CMK (cell line): ENCODE data around the gene ZNF225.
"Not testable (repeated sequence)": the region's sequence is repeated elsewhere in the genome, so short reads cannot be mapped to it uniquely, and the experiment has no call there.

Experiments used
- DNase-seq: peaks from one replicate; pipeline ENCODE4 v3.0.0-alpha.2; 2010; ENCODE audit warnings: low read depth

The ZNF225 gene

DNA sequence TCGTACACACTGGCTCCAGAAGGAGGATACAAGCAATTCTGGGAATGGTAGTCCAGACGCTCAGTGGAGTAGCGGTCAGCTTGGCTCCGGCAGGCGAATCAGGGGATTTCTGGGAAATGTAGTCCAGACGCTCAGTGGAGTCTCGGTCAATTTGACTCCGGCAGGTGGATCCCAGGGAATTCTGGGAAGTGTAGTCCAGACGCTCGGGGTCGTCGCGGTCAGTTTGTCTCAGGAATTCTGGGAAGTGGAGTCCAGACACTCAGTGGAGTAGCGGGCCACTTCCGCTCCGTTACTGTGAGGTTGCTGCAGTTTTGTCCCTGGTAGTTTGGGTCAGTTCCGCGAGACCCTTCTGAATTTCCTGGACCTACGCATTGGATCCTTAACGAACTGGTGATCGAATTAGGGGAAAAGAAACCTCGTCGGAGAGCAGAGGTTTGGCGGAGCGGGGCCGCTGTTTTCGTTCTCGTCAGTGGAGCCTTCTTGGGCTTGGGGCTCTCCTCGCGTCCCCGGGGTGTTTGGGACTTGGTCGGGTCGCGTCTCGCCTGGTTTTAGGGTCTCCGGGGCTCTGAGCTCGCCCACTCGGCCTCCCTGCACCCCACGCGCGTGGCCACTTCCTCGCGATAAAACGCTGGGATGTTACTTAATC lies at the start of gene ZNF225:
TSS of gene ZNF225 (plus strand) at position 262 of the 646 bp plus-strand sequence. CDS start 2,429 bp downstream, outside the sequence.
- peak; percentile 95 for DNase-seq

DNA sequence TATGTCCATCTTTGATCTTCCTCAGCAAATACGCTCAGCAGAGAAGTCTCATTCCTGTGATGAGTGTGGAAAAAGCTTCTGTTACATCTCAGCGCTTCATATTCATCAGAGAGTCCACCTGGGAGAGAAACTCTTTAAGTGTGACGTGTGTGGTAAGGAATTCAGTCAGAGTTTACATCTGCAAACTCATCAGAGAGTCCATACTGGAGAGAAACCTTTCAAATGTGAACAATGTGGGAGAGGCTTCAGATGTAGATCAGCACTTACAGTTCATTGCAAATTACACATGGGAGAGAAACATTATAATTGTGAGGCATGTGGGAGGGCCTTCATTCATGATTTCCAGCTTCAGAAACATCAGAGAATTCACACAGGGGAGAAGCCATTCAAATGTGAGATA lies 46.9 kb upstream of the ZNF225 start:
- no peak for DNase-seq

DNA sequence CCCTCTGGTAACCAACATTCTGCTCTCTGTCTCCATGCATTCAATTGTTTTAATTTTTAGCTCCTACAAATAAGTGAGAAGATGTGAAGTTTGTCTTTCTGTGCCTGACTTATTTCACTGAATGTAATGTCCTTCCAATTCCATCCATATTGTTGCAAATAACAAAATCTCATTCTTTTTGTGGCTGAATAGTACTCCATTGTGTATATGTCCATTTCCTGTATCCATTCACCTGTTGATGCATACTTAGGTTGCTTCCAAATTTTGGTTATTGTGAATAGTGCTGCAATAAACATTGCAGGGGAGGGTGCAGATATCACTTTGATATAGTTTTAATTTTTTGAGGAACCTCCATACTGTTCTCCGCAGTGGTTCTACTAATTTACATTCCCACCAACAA lies 43.8 kb upstream of the ZNF225 start:
- DNase-seq: no peak

DNA sequence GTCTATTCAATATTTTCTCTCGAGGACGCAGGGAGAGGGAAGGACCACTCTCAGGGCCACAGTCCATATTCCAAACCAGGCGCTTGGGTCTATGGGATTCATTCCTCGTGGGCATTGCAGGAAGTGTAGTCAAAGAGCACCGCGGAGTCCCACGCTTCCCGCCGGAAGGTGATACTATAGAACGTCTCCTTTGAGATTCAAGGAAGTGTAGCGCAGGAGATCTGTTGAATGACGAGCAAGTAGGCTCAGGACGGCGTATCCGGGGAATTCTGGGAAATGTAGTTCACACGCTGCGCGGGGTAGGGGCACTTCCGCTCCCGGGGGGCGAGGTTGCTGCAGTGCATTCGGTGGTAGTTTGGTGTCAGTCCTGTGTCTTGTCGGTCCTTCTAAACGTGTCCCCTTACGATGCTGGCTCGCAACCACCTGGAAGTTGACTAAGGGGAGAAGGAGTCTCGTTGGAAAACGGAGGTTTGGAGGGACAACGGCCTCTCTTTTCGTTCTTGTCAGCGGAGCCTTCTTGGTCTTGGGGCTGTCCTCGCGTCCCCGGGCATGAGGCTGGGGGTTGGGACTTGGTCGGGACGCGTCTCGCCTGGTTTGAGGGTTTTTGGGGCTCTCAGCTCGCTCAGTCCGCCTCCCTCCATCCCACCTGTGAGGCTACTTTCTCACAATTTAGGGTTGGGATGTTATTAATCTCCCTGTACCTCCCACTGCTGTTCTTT lies 41.2 kb upstream of the ZNF225 start, which contains the start of gene ZNF284:
TSS of gene ZNF284 (plus strand) at position 336 of the 719 bp plus-strand sequence. CDS start 4,231 bp downstream, outside the sequence.
- DNase-seq: peak; percentile 82

DNA sequence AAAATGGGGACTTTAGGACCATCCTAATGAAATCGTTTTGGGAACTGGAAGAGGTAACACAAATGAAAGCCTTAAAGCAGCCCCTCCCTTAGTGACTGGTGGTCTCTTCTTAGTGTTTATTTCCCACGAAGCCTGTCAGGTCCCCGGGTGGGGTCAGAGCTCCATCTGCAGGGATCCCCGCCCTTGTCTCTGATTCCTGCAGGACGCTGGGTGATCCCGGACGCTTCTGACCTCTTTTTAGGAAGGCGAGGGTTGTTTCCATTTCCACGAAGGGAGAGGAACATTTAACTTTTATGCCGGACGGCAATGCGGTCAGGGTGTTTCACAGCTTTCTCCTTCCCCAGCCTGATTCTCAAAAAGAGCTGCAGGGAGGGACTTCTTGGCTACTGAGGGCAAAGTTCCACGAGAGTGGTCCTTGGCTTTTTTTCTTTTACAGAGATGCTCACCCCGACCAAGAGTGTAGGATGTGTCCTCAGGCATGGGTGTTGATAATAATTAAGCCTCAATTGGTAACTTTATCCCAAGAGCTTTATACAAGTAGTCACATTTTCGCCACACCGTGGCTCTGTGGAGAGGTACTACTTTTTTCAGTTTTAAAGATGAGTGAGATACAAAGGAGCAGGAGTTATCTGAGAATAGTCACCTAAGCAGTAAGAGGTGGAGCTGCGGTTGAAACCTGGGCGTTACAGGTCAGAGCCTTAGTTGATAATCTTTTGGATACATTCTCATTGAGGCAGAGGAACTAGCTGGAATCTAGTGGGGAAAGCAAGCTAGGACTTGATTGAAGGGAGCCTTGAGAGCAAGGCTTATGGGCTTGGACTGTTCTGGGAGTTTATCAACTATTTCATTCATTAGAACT lies 40.4 kb upstream of the ZNF225 start:
- no peak for DNase-seq

GRCh38 chr19:44076325-44076724 lies 36.9 kb upstream of the ZNF225 start:
- DNase-seq: no peak

DNA sequence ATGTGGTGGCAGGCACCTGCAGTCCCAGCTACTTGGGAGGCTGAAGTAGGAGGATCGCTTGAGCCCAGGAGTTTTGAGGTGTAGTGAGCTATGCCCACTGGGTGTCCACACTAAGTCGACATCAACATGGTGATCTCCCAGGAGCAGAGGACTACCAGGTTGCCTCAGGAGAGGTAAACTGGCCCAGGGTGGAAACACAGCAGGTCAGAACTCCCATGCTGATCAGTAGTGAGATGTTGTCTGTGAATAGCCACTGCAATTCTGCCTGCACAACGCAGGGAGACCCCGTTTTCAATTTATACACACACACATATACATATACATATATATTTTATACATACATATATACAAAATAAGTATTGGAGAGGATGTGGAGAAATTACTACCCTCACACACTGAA lies 21.1 kb upstream of the ZNF225 start:
- DNase-seq: no peak

- DNase-seq: peak; percentile 85
Observed at GRCh38 chr19:44093931-44094765, 19.1 kb upstream of the ZNF225 start, which contains the start of gene ZNF224. TSS of gene ZNF224 (plus strand) at chr19:44094361. CDS start at chr19:44097874, 3,513 bp downstream.

DNA sequence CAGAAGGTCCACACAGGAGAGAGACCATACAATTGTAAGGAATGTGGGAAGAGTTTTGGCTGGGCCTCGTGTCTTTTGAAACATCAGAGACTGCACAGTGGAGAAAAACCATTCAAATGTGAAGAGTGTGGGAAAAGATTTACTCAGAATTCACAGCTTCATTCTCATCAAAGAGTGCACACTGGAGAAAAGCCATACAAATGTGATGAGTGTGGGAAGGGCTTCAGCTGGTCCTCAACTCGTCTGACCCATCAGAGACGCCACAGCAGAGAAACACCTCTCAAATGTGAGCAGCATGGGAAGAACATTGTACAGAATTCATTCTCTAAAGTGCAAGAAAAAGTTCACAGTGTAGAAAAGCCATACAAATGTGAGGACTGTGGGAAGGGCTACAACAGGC lies 5.4 kb upstream of the ZNF225 start:
- no peak for DNase-seq

- DNase-seq: no peak
Observed at GRCh38 chr19:44109458-44109857, 3.7 kb upstream of the ZNF225 start.

- no peak for DNase-seq
Observed at GRCh38 chr19:44111910-44112463, 1.2 kb upstream of the ZNF225 start.

- no peak for DNase-seq
Observed at GRCh38 chr19:44112802-44113137, 429 bp upstream of the ZNF225 start.

DNA sequence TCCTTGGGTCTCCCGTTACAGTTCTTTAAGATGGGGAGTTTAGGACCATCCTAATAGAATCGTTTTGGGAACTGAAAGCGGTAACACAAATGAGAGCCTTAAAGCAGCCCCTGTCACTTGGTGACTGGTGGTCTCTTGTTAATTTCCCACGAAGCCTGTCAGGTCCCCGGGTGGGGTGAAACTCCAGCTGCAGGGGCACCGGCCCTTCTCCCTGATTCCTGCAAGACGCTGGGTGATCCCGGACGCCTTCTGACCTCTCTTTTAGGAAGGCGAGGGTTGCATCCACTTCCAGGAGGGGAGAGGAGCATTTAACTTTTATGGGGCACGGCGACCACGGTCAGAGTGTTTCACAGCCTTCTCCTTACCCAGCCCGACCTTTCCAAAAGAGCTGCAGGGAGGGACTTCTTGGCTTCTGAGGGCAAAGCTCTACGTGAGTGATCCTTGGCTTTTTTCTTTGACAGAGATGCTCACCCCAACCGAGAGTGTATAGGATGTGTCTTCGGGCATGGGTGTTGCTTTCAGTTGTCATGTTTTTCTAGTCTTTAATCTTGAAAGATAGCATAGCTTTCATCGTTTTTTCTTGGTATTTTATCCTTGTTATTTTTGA lies 688 bp downstream of the ZNF225 start:
- no peak for DNase-seq

- not testable (repeated sequence) for DNase-seq
Observed at GRCh38 chr19:44121162-44121561, 8.0 kb downstream of the ZNF225 start.

DNA sequence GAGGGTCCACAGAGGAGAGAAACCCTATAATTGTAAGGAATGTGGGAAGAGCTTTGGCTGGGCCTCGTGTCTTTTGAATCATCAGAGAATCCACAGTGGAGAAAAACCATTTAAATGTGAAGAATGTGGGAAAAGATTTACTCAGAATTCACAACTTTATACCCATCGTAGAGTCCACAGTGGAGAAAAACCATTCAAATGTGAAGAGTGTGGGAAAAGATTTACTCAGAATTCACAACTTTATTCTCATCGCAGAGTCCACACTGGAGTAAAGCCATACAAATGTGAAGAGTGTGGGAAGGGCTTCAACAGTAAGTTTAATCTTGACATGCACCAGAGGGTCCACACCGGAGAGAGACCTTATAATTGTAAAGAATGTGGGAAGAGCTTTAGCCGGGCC lies 18.8 kb downstream of the ZNF225 start:
- DNase-seq: no peak

DNA sequence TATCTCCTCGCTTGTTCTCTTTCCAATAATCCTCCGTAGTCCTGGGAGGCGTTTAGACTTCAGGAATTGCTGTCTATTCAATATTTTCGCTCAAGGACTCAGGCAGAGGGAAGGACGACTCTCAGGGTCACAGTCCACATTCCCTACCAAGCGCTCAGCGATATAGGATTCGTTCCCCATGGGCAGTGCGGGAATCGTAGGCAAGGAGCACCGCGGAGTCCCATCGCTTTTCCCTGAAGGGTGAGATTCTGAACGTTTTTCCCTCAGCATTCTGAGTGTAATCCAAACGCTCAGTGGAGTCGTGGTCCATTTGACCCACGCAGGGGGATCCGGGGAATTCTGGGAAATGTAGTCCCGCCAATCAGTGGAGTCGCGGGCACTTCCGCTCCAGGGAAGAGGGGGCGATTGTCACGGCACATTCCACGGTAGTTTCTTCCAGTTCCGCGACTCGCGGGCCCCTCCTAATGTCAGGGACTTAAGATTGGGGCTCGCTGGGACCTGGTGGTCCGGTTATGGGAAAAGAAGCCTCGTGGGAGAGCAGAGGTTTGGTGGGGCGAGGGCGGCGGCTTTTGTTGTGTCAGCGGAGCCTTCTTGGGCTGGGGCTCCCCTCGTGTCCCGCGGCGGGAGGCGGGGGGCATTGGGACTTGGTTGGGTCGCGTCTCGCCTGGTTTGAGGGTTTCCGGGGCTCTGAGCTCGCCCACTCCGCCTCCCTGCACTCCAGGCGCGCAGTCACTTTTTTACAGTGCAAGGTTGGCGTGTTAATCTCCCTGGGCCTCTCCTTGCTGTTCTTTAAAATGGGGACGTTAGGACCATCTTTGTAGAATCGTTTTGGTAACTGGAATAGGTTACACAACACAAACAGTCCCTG lies 28.2 kb downstream of the ZNF225 start, which contains the start of gene ZNF234:
TSS of gene ZNF234 (plus strand) at position 364 of the 868 bp plus-strand sequence. CDS start 3,079 bp downstream, outside the sequence.
- DNase-seq: peak; percentile 49

DNA sequence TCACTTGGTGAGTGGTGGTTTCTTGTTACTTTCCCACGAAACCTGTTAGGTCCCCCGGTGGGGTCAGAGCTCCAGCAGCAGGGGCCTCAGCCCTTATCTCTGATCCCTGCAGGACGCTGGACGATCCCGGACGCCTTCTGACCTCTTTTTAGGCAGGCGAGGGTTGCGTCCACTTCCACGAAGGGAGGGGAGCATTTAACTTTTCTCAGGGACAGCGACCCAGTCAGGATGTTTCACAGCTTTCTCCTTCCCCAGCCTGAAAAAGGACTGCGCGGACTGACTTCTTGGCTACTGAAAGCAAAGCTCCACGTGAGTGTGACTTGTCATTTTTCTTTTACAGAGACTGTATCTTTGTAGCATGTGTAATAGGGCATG lies 28.8 kb downstream of the ZNF225 start:
- no peak for DNase-seq

DNA sequence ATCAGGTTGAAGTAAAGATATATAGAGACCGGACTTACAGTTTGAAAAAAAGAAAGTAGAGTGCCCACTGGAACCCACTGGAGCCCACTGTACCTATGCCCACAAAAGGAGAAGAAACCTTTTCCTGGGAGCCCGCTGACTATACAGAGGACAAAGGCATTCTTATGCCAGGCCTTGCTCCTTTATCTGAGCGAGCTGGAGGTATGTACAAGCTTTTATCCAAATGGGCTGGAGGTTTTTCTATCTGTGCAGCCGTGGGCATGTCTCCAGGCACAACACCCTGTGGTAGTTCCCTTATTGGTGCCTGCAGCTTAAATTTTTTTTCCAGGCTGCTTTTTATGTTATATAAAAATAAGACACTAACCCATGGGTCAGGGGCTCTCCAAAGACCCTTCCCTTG lies 36.6 kb downstream of the ZNF225 start:
- DNase-seq: no peak

GRCh38 chr19:44151491-44151890 lies 38.3 kb downstream of the ZNF225 start:
- no peak for DNase-seq

- DNase-seq: no peak
Observed at GRCh38 chr19:44156475-44156874, 43.3 kb downstream of the ZNF225 start.
